Measurements from ENCODE around the gene IFT81. TPM values are rescaled to one million over a fixed set of nuclear protein-coding genes. Genes with fewer than 3 reads are reported as not detected.

The IFT81 gene
- total and polyA plus RNA-seq, 2 experiments from 2014 or later = 17.5 to 22.3 TPM

DNA sequence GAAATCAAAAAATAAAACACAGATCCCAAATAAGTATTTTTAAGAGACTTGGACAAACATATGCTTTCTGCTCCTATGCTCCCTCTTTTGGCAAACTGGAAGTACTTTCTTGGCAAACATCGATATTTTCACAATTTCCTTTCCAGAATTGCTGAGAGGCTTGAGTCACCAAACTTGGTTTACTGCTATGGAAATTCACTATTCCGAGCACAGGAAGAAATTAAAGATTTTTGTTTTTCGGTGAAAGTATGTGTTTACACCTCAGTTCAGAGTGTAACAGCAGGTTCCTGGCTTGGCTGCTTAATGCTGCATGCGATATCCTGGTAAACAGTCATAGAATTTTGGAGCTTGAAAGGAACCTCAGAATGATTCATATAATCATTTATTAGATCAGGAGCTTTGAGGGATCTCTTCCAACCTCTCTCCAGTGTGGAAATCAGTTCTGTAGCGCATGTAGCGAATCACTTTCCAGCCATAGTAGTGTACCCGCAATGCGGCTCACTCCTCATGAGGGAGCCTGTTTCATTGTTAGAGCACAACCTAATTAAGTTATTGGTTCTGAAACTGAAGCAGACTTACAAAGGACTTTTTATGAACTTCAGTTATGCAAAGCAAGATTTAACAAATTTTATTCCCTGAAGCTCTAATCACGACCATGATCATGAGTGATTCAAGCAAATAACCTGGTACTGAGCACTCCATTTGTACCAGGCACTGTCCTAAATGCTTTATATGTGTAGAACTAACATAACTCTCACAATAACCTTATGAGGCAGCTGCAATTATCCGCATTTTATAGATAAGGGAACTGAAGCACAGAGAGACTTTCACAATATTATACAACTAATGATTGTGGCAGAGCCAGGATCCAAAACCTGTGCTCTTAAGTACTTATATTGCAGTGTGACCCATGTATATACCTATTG, 100.5 kb downstream of the IFT81 start:
- H3K4me3 ChIP-seq = no peak overlapping the region
- no peak overlapping the region for H3K4me2 ChIP-seq
- no peak overlapping the region for H3K27ac Mint-ChIP-seq

More for the DNA sequence above, 100.5 kb downstream of the IFT81 start:
- no peaks in the 10 kb centered on the region for H3K36me3 ChIP-seq (ENCODE audit: insufficient read depth)
- Mint-ChIP-seq H3K36me3 (ENCODE audit: low read depth) (no peaks in the 10 kb centered on the region), H3K9me3 (no peaks in the 10 kb centered on the region), H3K4me3 (no peak overlapping the region), H3K27me3 (ENCODE audit: insufficient read depth, low read depth, poor library complexity) (peaks cover 2% of the 10 kb centered on the region), H3K4me1 (peaks cover 5% of the 10 kb centered on the region; the same call in 2 of the 3 replicates)
- H3F3A ChIP-seq (replicated peaks; ENCODE audit: low read depth) = no peaks in the 10 kb centered on the region
- no peak overlapping the region for H3K27ac ChIP-seq (ENCODE audit: low read depth)
- TF ChIP-seq, protein P1, sequence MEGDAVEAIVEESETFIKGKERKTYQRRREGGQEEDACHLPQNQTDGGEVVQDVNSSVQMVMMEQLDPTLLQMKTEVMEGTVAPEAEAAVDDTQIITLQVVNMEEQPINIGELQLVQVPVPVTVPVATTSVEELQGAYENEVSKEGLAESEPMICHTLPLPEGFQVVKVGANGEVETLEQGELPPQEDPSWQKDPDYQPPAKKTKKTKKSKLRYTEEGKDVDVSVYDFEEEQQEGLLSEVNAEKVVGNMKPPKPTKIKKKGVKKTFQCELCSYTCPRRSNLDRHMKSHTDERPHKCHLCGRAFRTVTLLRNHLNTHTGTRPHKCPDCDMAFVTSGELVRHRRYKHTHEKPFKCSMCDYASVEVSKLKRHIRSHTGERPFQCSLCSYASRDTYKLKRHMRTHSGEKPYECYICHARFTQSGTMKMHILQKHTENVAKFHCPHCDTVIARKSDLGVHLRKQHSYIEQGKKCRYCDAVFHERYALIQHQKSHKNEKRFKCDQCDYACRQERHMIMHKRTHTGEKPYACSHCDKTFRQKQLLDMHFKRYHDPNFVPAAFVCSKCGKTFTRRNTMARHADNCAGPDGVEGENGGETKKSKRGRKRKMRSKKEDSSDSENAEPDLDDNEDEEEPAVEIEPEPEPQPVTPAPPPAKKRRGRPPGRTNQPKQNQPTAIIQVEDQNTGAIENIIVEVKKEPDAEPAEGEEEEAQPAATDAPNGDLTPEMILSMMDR (conservative IDR thresholded peaks at IDR 0.05; ENCODE audit: low read depth in 2 of 2) = peak; percentile 39 to 52; a peak in 3 of 4 replicates
- TF ChIP-seq JUNB (IDR thresholded peaks at IDR 0.05; ENCODE audit: unreplicated experiment) (no peak), EZH2 (IDR thresholded peaks at IDR 0.05; ENCODE audit: low read depth, unreplicated experiment) (no peak)
- TF ChIP-seq, protein P2, sequence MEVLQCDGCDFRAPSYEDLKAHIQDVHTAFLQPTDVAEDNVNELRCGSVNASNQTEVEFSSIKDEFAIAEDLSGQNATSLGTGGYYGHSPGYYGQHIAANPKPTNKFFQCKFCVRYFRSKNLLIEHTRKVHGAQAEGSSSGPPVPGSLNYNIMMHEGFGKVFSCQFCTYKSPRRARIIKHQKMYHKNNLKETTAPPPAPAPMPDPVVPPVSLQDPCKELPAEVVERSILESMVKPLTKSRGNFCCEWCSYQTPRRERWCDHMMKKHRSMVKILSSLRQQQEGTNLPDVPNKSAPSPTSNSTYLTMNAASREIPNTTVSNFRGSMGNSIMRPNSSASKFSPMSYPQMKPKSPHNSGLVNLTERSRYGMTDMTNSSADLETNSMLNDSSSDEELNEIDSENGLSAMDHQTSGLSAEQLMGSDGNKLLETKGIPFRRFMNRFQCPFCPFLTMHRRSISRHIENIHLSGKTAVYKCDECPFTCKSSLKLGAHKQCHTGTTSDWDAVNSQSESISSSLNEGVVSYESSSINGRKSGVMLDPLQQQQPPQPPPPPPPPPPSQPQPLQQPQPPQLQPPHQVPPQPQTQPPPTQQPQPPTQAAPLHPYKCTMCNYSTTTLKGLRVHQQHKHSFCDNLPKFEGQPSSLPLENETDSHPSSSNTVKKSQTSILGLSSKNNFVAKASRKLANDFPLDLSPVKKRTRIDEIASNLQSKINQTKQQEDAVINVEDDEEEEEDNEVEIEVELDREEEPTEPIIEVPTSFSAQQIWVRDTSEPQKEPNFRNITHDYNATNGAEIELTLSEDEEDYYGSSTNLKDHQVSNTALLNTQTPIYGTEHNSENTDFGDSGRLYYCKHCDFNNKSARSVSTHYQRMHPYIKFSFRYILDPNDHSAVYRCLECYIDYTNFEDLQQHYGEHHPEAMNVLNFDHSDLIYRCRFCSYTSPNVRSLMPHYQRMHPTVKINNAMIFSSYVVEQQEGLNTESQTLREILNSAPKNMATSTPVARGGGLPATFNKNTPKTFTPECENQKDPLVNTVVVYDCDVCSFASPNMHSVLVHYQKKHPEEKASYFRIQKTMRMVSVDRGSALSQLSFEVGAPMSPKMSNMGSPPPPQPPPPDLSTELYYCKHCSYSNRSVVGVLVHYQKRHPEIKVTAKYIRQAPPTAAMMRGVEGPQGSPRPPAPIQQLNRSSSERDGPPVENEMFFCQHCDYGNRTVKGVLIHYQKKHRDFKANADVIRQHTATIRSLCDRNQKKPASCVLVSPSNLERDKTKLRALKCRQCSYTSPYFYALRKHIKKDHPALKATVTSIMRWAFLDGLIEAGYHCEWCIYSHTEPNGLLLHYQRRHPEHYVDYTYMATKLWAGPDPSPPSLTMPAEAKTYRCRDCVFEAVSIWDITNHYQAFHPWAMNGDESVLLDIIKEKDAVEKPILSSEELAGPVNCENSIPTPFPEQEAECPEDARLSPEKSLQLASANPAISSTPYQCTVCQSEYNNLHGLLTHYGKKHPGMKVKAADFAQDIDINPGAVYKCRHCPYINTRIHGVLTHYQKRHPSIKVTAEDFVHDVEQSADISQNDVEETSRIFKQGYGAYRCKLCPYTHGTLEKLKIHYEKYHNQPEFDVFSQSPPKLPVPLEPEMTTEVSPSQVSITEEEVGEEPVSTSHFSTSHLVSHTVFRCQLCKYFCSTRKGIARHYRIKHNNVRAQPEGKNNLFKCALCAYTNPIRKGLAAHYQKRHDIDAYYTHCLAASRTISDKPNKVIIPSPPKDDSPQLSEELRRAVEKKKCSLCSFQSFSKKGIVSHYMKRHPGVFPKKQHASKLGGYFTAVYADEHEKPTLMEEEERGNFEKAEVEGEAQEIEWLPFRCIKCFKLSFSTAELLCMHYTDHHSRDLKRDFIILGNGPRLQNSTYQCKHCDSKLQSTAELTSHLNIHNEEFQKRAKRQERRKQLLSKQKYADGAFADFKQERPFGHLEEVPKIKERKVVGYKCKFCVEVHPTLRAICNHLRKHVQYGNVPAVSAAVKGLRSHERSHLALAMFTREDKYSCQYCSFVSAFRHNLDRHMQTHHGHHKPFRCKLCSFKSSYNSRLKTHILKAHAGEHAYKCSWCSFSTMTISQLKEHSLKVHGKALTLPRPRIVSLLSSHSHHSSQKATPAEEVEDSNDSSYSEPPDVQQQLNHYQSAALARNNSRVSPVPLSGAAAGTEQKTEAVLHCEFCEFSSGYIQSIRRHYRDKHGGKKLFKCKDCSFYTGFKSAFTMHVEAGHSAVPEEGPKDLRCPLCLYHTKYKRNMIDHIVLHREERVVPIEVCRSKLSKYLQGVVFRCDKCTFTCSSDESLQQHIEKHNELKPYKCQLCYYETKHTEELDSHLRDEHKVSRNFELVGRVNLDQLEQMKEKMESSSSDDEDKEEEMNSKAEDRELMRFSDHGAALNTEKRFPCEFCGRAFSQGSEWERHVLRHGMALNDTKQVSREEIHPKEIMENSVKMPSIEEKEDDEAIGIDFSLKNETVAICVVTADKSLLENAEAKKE (CRISPR knock-in tag; IDR thresholded peaks at IDR 0.05) = no peak
- no peaks in the 10 kb centered on the region for H3K4me1 ChIP-seq (ENCODE audit: insufficient read depth)
- H3K9me2 ChIP-seq (ENCODE audit: insufficient read depth) = no peaks in the 10 kb centered on the region
- H3K27me3 ChIP-seq (ENCODE audit: insufficient read depth) = no peaks in the 10 kb centered on the region
- H4K20me1 ChIP-seq (replicated peaks; ENCODE audit: insufficient read depth) = no peaks in the 10 kb centered on the region
- H2AFZ ChIP-seq = no peak overlapping the region
- DNase-seq (ENCODE audit: low spot score) = peak; percentile 44
- no peaks in the 10 kb centered on the region for H3K79me2 ChIP-seq (replicated peaks; ENCODE audit: insufficient read depth)
- ATAC-seq = no peak

Data from GM23338 (cell line).